ENCODE measurements around the gene TCIRG1. TPM values are rescaled to one million over a fixed set of nuclear protein-coding genes. Genes with fewer than 3 reads are reported as not detected.
A peak's percentile ranks its signal among the peaks of the same experiment; 100 is the strongest.

The TCIRG1 gene
- total RNA-seq, 1 donor from 2014 or later, result 25.8 TPM

DNA sequence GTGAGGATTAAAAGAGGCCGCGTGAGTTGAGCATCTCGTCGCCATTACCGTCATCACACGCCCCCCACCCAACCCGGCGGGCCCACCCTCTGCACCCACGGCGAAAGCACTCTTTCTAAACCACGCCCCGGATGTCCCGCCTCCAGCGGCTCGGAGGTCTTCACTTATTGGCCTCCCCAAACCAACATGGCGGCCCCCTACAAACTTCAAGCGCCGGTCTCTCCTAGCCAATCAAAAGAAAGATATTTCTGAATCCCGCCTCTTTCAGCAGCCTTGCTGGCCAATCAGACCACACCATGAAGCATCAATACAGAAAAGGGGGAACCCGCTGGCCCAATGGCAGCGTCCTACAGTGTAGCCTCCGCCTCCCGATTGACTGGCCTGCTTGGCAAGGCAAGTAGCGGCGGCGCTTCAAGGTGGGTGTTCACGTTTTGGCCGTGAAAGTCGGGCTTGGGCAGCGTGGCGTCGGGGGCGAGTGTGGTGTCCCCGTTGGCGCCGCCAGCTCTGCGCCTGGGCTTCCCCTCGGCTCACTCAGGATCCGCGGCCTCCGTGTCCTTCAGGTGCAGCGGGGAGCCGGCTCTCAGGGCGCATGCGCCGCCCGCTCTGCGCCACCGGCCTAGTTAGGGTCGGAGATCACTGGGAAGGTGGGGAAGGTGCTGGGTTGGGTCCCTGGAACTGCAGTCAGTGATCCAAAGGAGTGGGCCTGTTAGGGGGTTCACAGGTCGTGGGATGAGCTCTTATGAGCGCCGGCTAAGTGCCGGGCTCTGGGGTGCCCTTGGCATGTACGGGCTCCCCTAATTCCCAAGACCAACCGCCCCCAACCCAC is 8.3 kb upstream of the TCIRG1 start, which contains the start of gene NDUFS8:
TSS of gene NDUFS8 (plus strand) at position 364 of the 826 bp plus-strand sequence. CDS start 1,471 bp downstream, outside the sequence.
- DNase-seq, result peak; percentile 98
- peak; percentile 88 for ATAC-seq
- intact Hi-C loops (cut with micrococcal nuclease), result no loop called here

- ATAC-seq, result peak; percentile 2
- intact Hi-C loops (cut with micrococcal nuclease), result no loop called here
Observed at GRCh38 chr11:68031144-68031464, 7.7 kb upstream of the TCIRG1 start.

DNA sequence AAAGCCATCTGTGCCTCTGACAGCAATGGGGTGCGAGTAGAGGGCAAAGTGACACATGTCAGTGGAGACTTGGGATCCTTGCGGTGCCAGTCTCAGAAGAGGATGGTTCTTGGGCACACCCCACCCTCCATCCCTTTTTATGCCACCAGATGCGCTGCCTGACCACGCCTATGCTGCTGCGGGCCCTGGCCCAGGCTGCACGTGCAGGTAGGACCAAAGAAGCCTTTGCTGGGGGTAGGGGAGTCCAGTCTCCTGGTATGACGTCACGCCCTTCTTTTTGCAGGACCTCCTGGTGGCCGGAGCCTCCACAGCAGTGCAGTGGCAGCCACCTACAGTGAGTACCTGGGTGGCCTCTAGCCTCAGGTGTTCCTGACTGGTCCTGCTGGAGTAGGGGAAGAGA is 6.8 kb upstream of the TCIRG1 start:
- no peak for ATAC-seq
- no peak for DNase-seq
- intact Hi-C loops (cut with micrococcal nuclease), result no loop called here

More at GRCh38 chr11:68031144-68031464, 7.7 kb upstream of the TCIRG1 start:
- no peak for DNase-seq

GRCh38 chr11:68032997-68033707 is 5.7 kb upstream of the TCIRG1 start:
- no peak for DNase-seq
- intact Hi-C loops (cut with micrococcal nuclease), result no loop called here
- peak; percentile 0 for ATAC-seq

GRCh38 chr11:68033708-68034045 is 5.1 kb upstream of the TCIRG1 start:
- intact Hi-C loops (cut with micrococcal nuclease), result no loop called here
- ATAC-seq (peak; percentile 50), DNase-seq (peak; percentile 82)

GRCh38 chr11:68035266-68035876 is 3.5 kb upstream of the TCIRG1 start:
- intact Hi-C loops (cut with micrococcal nuclease), result no loop called here
- no peak for ATAC-seq
- DNase-seq, result no peak

- no peak for ATAC-seq
- intact Hi-C loops (cut with micrococcal nuclease), result no loop called here
- no peak for DNase-seq
Observed at GRCh38 chr11:68036141-68036716, 2.6 kb upstream of the TCIRG1 start.

DNA sequence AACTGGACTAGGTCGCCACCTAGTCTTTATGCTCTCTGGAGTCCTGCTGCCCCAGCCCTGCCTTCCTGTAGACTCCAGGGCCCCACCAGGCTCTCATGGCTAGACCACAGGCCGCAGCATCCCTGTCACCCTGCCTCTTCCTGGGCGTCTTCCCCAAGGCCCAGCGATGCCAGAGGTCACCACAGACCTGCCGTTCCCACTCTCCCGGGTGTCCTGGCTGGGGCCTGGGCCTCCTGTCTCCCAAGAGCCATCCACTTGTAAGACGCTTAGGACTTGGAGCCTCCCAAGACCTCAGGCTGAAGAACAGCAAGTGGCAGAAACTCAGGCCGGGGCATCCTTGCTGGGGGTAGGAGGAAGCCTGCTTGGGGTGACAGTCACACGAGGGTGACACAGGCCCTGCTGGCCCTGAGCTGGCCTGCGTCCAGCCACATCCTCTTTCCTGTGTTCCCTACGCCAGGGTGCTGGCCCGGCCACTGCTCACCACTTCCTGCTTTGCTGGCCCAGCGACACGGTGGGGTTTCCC is 2.0 kb upstream of the TCIRG1 start:
- intact Hi-C loops (cut with micrococcal nuclease), result no loop called here
- ATAC-seq (peak; percentile 7), DNase-seq (peak; percentile 80)

GRCh38 chr11:68037411-68038225 is 1.2 kb upstream of the TCIRG1 start:
- ATAC-seq (no peak), DNase-seq (no peak)
- intact Hi-C loops (cut with micrococcal nuclease), result no loop called here

- ATAC-seq (peak; percentile 1), DNase-seq (no peak)
- intact Hi-C loops (cut with micrococcal nuclease), result no loop called here
Observed at GRCh38 chr11:68038226-68038717, 553 bp upstream of the TCIRG1 start.

DNA sequence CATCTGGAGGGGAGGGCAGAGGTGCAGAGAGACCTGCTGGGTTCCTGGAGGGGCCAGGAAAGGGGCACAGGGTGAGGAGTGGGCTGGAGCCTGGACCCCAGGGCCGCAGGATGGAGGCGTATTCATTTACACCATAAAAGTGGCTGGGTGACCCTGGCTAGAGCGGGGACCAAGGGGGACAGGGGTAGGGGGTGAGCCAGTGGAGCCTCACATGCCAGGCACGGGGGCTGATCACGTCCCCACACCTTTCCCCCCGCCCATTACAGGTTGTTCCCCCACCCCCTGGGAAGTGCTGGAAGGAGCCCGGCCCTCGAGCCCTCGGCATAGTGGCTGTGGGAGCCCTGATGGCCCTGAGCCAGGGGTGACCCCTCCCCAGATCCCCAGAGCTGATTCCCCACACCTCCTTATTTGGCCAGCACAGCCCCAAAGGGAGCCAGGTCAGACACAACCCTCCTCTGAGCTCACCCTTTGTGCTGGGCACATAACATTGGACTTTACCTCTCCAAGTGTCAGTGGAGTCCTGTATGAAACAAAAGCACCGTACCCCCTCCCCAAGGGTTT is 781 bp downstream of the TCIRG1 start:
- DNase-seq (no peak), ATAC-seq (no peak)
- intact Hi-C loops (cut with micrococcal nuclease), result no loop called here

GRCh38 chr11:68040101-68040956 is 1.5 kb downstream of the TCIRG1 start:
- intact Hi-C loops (cut with micrococcal nuclease), result no loop called here
- peak; percentile 76 for DNase-seq
- peak; percentile 36 for ATAC-seq

- intact Hi-C loops (cut with micrococcal nuclease), result no loop called here
- ATAC-seq, result no peak
- peak; percentile 32 for DNase-seq
Observed at GRCh38 chr11:68040957-68041591, 2.2 kb downstream of the TCIRG1 start.

GRCh38 chr11:68041617-68042218 is 2.9 kb downstream of the TCIRG1 start:
- DNase-seq (no peak), ATAC-seq (no peak)
- intact Hi-C loops (cut with micrococcal nuclease), result no loop called here

DNA sequence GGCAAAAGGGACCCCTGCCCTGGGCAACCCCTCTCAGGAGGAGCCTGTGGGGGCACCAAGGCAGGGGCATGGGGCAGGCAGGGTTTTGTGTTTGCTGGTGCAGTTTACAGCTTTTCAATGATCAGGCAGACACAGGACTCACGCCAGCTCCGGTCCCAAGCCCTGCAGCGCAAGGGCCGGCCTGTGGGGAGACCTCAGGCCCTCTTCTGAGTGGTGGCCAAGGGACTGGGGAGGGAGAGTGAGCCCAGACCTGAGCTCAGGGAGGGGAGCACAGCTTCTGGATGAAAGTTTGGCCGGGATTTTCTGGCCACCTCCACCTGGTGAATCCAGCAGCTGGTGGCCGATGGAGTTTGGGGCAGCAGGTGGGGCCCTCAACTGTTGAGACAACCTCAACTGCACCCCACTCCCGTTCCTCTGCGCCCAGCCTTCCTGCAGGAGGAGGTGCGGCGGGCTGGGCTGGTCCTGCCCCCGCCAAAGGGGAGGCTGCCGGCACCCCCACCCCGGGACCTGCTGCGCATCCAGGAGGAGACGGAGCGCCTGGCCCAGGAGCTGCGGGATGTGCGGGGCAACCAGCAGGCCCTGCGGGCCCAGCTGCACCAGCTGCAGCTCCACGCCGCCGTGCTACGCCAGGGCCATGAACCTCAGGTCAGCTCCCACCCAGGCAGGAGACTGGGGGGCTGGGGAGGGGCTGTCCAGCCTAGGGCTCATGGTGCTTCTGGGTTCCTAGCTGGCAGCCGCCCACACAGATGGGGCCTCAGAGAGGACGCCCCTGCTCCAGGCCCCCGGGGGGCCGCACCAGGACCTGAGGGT is 3.6 kb downstream of the TCIRG1 start:
- ATAC-seq, result no peak
- DNase-seq, result peak; percentile 30
- intact Hi-C loops (cut with micrococcal nuclease), result no loop called here

- intact Hi-C loops (cut with micrococcal nuclease), result no loop called here
- ATAC-seq (no peak), DNase-seq (no peak)
Observed at GRCh38 chr11:68043029-68043348, 4.2 kb downstream of the TCIRG1 start.

Measured in left ventricle myocardium superior (tissue), 1 donor.